ENCODE measurements around the gene VPS33A.
"Not testable (repeated sequence)": the region's sequence is repeated elsewhere in the genome, so short reads cannot be mapped to it uniquely, and the experiment has no call there.

Gene VPS33A

DNA sequence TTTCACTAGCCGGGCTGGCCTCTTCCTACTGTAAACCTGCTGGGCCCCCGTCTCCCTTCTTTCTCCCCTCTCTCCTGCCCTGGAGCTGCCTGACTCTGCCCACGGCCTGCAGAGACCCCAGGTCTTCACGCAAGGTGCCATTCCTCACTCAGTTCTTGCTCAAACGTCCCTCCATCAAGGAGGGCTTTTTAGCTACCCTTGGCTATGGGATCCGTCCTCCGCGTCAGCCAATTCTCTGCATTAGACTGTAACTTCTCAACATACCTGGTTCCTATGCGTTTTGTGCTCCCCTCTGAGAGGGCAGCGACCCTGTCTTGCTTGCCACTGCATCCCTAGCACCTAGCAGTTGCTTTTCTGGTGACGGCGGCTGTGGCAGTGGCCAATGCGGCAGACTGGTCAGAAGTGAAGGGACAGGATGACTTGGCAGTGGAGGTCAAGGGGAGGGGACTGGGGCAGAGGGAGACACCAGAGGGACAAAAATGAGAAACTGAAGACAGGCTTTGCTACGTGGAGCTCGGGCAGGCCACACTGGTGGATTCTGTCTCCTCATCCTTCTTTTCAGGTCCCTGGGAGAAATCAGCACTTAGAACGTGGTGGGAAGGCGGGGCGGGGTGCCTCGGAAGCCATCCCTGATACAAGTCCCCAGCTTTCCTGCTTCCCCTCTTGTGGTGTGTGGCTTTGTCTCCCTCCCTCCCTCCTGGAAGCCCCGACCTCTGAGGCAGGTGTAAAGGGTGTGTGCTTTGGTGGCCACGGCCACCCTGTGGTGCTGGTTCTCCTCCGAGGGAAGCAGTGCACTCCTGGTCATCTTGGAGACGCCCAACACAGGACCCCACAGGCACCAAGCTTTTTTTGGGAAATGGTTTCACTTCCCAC is 61.0 kb downstream of the VPS33A start:
- DNase-seq (ENCODE audit: low read depth in 2 of 2, low spot score in 1 of 2) = no peak

DNA sequence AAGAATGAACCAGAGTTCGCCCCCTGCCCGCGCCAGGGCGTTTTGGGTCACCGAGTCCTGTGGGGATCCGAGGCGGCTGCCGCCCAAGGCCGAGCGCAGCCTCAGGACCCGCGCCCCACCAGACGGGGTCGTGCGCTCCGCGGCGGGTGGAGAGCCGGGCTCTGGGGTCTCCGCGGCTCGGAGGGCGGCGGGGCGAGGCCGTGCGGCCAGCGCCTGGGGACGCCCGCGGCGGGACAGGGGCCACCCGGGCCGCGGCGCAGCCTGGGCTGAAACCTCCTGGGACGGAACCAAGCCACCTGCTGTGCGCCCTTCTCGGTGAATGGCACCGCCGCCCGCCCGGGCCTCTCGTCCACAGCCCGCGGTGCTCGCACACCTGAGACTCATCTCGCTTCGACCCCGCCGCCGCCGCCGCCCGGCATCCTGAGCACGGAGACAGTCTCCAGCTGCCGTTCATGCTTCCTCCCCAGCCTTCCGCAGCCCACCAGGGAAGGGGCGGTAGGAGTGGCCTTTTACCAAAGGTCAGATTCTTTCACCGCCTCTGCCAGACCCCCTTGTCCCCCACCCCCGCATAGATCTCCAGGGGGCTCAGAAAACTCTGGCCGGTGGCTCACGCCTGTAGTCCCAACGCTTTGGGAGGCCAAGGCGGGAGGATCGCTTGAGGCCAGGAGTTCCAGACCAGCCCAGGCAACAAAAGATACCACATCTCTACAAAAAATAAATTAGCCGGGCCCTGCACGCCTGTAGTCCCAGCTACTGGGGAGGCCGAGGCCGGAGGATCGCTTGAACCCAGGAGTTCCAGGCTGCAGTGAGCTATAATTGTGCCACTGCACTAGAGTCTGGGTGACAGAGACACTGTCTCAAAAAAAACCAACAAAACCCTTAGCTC is 61.9 kb downstream of the VPS33A start:
- no peak for DNase-seq (ENCODE audit: low read depth in 2 of 2, low spot score in 1 of 2)

GRCh38 chr12:122203301-122204166 is 62.8 kb downstream of the VPS33A start, which contains the start of gene B3GNT4:
Gene B3GNT4 (plus strand): TSS chr12:122203709. CDS start chr12:122204619, 910 bp downstream.
- DNase-seq (ENCODE audit: low read depth in 2 of 2, low spot score in 1 of 2) = peak; percentile 37 to 46

DNA sequence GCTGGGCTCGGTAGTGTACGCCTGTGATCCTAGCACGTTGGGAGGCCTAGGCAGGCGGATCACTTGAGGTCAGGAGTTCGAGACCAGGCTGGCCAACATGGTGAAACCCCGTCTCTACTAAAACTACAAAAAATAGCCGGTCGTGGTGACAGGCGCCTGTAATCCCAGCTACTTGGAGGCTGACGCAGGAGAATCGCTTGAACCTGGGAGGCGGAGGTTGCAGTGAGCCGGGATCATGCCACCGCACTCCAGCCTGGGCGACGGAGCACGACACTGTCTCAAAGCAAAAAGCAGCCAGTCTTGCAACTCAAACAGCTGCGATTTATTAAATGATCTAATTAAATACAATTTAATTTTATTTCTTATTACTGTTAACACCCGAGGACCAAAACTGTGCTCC is 63.5 kb downstream of the VPS33A start:
- not testable (repeated sequence) for DNase-seq (ENCODE audit: low read depth in 2 of 2, low spot score in 1 of 2)

GRCh38 chr12:122202017-122202416 is 64.3 kb downstream of the VPS33A start:
- DNase-seq (ENCODE audit: low read depth in 2 of 2, low spot score in 1 of 2) = no peak

GRCh38 chr12:122201381-122201780 is 64.9 kb downstream of the VPS33A start:
- DNase-seq (ENCODE audit: low read depth in 2 of 2, low spot score in 1 of 2) = no peak

DNA sequence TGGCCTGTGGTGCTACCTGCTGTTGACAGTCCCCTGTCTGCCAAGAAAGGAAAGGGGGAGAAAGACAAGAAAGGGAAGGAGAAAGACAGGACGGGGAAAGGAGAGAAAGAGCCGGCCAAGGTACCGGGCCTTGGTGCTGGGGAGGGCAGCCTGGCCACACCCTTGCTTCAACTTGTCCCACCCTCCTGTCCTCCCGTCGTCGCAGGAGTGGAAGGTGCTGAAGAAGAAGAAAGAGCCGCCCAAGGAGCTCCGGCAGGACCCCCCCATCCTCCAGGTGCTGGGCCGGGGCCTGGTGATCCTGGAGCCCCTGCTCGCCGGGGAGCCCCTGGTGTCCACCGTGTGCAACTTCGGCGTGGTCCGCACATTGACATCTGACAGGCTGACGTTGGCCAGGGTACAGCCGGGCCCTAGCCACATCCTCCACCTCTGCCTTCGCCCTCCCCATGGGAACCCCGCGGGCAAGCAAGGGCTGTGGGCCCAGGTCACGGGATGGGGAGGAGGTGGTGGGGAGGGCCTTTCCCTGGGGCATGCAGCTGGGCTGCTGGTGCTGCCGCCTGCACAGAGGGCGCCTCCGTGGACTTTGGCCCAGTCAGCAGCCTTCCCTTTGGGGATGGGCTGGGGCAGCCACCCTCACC is 65.6 kb downstream of the VPS33A start:
- no peak for DNase-seq (ENCODE audit: low read depth in 2 of 2, low spot score in 1 of 2)

- DNase-seq (ENCODE audit: low read depth in 2 of 2, low spot score in 1 of 2) = no peak
Measured at GRCh38 chr12:122199484-122200355, 66.6 kb downstream of the VPS33A start.

DNA sequence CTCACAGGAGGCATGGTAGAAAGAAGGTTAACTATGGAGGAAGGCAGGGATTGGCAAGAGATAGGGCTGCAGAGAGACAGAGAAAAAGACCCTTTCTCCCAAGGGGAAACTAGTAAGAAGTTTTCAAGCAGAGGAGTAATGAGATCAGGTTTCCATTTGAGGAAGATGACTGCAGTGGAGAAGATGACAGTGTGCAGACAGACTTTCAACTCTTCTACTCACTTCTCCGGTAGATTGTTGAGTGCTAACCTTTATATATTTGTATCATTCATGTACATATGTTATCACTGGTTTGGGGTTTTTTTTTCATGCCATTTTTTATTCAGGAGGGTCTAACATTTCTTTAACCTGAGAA is 68.7 kb downstream of the VPS33A start:
- no peak for DNase-seq (ENCODE audit: low read depth in 2 of 2, low spot score in 1 of 2)

- DNase-seq (ENCODE audit: low read depth in 2 of 2, low spot score in 1 of 2) = no peak
Measured at GRCh38 chr12:122195405-122195804, 70.9 kb downstream of the VPS33A start.

DNA sequence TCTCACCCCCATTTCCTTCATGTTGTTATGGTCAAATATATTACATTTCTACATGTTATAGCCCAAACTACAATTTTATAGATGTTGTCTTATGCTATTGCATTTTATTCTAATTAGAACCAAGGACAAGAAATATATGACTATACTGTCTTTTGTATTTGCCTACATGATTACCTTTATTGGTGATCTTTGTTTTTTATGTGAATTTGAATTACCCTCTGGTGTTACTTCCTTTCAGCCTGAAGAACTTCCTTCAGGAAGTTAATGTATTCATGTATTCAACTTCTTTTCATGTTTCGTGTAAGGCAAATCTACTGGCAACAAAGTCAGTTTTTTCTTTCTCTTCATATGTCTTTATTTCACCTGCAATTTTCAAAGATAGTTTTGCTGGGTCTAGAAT is 71.5 kb downstream of the VPS33A start:
- no peak for DNase-seq (ENCODE audit: low read depth in 2 of 2, low spot score in 1 of 2)

DNA sequence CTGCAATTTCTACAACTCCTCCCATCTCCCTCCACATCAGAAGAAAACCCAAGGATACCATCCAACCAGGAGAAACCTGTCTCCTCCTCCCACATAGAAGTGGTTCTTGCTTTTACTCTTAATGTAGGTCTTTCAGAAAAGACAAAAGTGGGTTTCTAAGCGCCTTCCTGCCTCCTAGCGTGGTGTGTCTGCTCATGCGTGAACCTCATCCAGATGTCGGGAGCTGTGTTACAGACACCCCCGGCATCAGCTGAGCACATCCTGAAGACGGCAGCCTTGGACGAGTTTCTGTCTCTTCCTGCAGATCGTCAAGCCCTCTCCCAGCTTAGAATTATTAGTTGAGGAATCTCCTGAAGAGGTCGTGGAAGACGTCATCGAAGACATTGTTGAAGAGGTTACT is 73.9 kb downstream of the VPS33A start:
- no peak for DNase-seq (ENCODE audit: low read depth in 2 of 2, low spot score in 1 of 2)

GRCh38 chr12:122190842-122191668 is 75.2 kb downstream of the VPS33A start:
- DNase-seq (ENCODE audit: low read depth in 2 of 2, low spot score in 1 of 2) = peak; percentile 43 to 46

- no peak for DNase-seq (ENCODE audit: low read depth in 2 of 2, low spot score in 1 of 2)
Measured at GRCh38 chr12:122189626-122190475, 76.4 kb downstream of the VPS33A start.

GRCh38 chr12:122187466-122187865 is 78.8 kb downstream of the VPS33A start:
- no peak for DNase-seq (ENCODE audit: low read depth in 2 of 2, low spot score in 1 of 2)

DNA sequence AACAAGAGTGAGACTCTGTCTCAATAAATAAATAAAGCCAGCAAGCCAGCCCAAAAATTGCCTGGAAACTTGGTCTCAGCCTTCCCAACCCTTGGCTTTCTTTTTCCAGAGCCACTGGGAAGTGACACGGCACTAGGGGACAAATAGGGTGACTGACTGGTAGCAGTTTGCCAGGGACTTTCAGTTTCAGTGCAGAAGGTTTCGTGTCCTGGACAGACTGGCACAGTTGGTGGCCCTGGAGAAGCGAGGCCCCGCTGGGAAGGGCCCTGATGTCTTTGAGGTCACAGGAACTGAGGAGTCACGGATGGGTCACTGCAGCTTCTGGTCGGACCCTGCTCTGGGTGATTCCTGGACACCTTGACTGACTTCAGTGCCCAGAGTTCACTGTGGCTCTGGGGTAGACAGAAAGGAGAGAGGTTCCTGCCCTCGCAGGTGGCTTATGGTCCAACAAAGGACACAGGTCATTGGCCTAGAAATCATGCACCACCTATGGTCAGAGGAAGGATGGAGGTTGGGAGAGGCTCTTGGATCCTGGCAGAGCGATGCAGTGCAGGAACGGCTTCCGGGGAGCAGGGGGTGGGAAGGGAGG is 80.7 kb downstream of the VPS33A start:
- DNase-seq (ENCODE audit: low read depth in 2 of 2, low spot score in 1 of 2) = no peak

DNA sequence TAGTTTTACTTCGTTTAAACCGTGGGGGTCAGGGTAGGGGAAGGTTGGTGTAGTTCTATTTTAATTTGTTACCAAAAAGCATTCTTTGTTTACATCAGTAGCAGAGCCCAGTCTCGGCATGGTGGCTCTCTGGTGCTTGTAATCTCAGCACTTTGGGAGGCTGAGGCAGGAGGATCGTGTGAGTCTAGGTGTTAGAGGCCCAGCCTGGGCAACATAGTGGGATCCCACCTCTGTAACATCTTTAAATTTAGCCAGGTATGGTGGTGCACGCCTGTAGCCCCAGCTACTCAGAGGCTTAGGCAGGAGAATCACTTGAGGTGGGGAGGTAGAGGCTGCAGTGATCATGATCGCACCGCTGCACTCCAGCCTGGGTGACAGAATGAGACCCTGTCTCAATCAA is 81.2 kb downstream of the VPS33A start:
- DNase-seq (ENCODE audit: low read depth in 2 of 2, low spot score in 1 of 2) = no peak
